B cell (primary cell): ENCODE data around the gene TSHZ1.

Experiments
- CTCF ChIP-seq: fragments of 200-600 bp; IDR thresholded peaks from one replicate; pipeline ENCODE4 v1.8.0; 2022; ENCODE audit warnings: antibody characterized with exemption, mild to moderate bottlenecking
- EZH2 ChIP-seq: IDR thresholded peaks from 2 replicates; pipeline ENCODE4 v1.6.1; 2012; ENCODE audit warnings: borderline replicate concordance, low read depth, mild to moderate bottlenecking, moderate library complexity, low read length; ENCODE audit not compliant: insufficient read depth, poor library complexity, severe bottlenecking

- TF ChIP-seq CTCF (no peak), EZH2 (no peak)
These were observed 37.2 kb downstream of the TSHZ1 start for GRCh38 chr18:75247611-75248421.
